ENCODE measurements around the gene KRTAP12-1.

DNA sequence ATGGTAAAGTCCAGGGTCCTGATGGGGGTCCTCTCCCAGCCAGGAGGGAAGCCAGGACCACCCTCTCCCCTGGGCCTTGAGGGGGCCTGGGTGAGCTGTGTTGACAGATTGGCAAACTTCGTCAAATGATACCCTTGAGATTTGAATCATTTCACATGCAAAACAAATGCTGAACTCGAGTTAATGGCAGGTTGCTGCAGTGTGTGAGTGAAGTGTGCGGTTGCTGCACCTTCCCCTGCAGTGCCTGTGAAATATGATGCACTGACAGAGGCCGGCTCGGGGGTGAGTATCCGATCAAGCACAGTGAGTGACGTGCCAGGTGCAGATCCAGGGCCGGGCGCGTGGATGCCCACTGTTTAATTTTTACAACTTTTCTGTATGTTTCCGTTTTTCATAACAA, 5.7 kb upstream of the KRTAP12-1 start:
- TF ChIP-seq, protein P1, sequence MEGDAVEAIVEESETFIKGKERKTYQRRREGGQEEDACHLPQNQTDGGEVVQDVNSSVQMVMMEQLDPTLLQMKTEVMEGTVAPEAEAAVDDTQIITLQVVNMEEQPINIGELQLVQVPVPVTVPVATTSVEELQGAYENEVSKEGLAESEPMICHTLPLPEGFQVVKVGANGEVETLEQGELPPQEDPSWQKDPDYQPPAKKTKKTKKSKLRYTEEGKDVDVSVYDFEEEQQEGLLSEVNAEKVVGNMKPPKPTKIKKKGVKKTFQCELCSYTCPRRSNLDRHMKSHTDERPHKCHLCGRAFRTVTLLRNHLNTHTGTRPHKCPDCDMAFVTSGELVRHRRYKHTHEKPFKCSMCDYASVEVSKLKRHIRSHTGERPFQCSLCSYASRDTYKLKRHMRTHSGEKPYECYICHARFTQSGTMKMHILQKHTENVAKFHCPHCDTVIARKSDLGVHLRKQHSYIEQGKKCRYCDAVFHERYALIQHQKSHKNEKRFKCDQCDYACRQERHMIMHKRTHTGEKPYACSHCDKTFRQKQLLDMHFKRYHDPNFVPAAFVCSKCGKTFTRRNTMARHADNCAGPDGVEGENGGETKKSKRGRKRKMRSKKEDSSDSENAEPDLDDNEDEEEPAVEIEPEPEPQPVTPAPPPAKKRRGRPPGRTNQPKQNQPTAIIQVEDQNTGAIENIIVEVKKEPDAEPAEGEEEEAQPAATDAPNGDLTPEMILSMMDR (conservative IDR thresholded peaks at IDR 0.05; ENCODE audit: low read depth, low read length), result no peak
- TF ChIP-seq EZH2 (IDR thresholded peaks at IDR 0.05; ENCODE audit: borderline replicate concordance, low read depth, low read length, poor library complexity, severe bottlenecking), result no peak
